ENCODE results near the gene PCYOX1L. TPM values are rescaled to one million over a fixed set of nuclear protein-coding genes. Genes with fewer than 3 reads are reported as not detected.

Gene PCYOX1L
- polyA plus RNA-seq, 2 donors, result 2.7 to 5.7 TPM

DNA sequence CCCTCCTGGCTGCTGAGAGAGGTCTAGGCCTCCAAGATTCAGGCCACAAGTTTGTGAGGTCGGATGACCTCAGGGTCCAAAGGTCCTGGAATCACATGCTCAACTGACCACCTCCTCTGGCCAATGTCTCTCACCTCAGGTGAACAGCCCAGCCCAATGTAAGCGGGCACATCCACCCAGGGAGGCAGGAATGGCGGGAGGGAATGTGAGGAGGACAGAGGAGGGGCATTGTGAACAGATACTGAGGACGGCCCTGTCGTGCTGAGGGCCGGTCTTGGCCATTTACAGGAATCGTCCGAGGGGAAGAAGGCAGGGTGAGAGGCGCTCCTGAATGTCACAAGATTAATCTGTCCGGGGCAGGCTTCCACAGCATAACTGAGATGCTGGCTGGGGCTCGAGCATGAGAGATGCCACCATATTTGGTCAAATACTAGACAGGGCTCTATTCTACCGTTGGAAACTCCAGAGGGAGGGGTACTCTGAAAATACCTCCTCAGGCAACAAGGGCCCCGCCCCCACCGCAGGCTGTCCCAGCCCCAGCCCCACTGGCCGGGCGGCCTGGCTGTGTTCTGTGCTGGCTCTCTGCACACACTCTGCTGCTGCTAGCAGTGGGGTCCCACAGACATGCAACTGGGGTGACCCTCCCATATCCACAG, 22.7 kb downstream of the PCYOX1L start:
- no peaks in the 10 kb centered on the region for H3K9me3 ChIP-seq (ENCODE audit: control insufficient read depth in 2 of 2, insufficient read depth in 1 of 2, low read depth in 1 of 2, low read length in 1 of 2)
- H3K4me3 ChIP-seq (ENCODE audit: low read depth in 1 of 2, low read length in 2 of 2), result no peak overlapping the region
- no peaks in the 10 kb centered on the region for H3K36me3 ChIP-seq (ENCODE audit: control insufficient read depth in 2 of 2, insufficient read depth in 2 of 2, low read length in 1 of 2)
- H3K4me1 ChIP-seq (ENCODE audit: control insufficient read depth in 2 of 2, insufficient read depth in 2 of 2, low read length in 1 of 2), result peaks cover 0 to 3% of the 10 kb centered on the region in 2 donors
- 65 to 67% methylated on average over 16 of the region's 16 CpGs for WGBS, 2 donors
- peak overlapping the region; percentile 69 to 89 for H3K27ac ChIP-seq (ENCODE audit: low read depth in 2 of 2, low read length in 1 of 2)
- H3K27me3 ChIP-seq (ENCODE audit: control insufficient read depth in 1 of 2, insufficient read depth in 2 of 2, low read length in 2 of 2), result no peaks in the 10 kb centered on the region

- no peak overlapping the region for H3K4me3 ChIP-seq (ENCODE audit: low read depth in 1 of 2, low read length in 2 of 2)
- no peaks in the 10 kb centered on the region for H3K36me3 ChIP-seq (ENCODE audit: control insufficient read depth in 2 of 2, insufficient read depth in 2 of 2, low read length in 1 of 2)
- no peaks in the 10 kb centered on the region for H3K9me3 ChIP-seq (ENCODE audit: control insufficient read depth in 2 of 2, insufficient read depth in 1 of 2, low read depth in 1 of 2, low read length in 1 of 2)
- H3K27ac ChIP-seq (ENCODE audit: low read depth in 2 of 2, low read length in 1 of 2), result peak overlapping the region; percentile 54 to 87
- no peaks in the 10 kb centered on the region for H3K27me3 ChIP-seq (ENCODE audit: control insufficient read depth in 1 of 2, insufficient read depth in 2 of 2, low read length in 2 of 2)
- WGBS, 2 donors, result 47 to 56% methylated on average over 8 of the region's 8 CpGs
- peaks cover 0 to 3% of the 10 kb centered on the region in 2 donors for H3K4me1 ChIP-seq (ENCODE audit: control insufficient read depth in 2 of 2, insufficient read depth in 2 of 2, low read length in 1 of 2)
Measured at GRCh38 chr5:149381261-149381985, 23.6 kb downstream of the PCYOX1L start.

DNA sequence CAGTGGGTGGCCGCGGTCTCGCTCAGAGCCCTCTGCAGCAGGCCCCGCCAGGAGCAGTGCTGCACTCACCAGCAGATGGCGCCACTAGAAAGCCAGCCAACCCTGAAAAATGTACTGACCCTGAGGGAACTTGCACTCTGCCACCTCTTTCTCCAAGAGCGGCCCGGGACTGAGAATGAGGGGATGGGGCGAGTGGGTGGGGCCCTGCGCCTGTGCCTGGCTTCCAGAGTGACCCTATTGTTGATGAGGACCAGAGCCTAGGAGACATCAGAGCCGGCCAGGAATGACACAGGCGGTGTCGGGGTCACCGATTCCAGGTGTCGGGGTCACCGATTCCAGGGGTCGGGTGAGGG, 24.1 kb downstream of the PCYOX1L start:
- WGBS, 2 donors, result 31 to 33% methylated on average over 16 of the region's 16 CpGs
- H3K27ac ChIP-seq (ENCODE audit: low read depth in 2 of 2, low read length in 1 of 2), result peak overlapping the region; percentile 75 to 87
- no peaks in the 10 kb centered on the region for H3K36me3 ChIP-seq (ENCODE audit: control insufficient read depth in 2 of 2, insufficient read depth in 2 of 2, low read length in 1 of 2)
- H3K4me1 ChIP-seq (ENCODE audit: control insufficient read depth in 2 of 2, insufficient read depth in 2 of 2, low read length in 1 of 2), result peaks cover 0 to 3% of the 10 kb centered on the region in 2 donors
- H3K9me3 ChIP-seq (ENCODE audit: control insufficient read depth in 2 of 2, insufficient read depth in 1 of 2, low read depth in 1 of 2, low read length in 1 of 2), result no peaks in the 10 kb centered on the region
- H3K27me3 ChIP-seq (ENCODE audit: control insufficient read depth in 1 of 2, insufficient read depth in 2 of 2, low read length in 2 of 2), result no peaks in the 10 kb centered on the region
- H3K4me3 ChIP-seq (ENCODE audit: low read depth in 1 of 2, low read length in 2 of 2), result no peak overlapping the region

DNA sequence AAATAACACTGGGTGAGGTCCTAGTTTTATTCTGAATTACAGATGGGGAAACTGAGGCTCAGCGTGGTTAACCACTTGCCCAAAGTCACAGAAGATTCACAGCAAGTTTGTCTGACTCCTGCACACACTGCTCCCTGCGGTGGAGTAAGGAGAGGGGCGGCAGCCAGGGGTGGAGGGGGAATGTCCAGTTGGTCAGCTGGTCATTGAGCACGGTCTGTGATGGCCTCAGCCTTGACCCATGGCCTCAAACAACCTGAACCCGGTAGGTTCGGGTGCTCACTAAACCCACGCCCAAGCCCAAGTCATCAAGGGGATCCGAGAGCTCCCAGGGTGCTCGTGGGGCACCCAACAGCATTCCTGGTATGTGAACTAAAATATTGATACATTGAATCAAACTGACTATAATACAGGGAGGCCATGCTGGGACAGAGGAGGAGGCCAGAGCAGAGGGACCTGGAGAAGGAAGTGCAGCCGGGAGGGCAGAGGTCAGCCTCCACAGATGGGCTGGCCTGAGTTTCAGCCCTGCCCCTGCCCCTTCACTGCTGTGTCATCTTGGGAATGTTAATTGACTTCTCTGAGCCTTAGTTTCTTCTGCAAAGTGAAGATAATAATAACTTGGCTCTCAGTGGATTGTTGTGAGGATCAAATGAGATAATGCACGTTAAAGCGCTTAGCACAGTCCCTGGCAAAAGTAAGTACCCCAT, 24.8 kb downstream of the PCYOX1L start:
- Histone ChIP-seq H3K4me1 (ENCODE audit: control insufficient read depth in 2 of 2, insufficient read depth in 2 of 2, low read length in 1 of 2) (peaks cover 0 to 3% of the 10 kb centered on the region in 2 donors), H3K9me3 (ENCODE audit: control insufficient read depth in 2 of 2, insufficient read depth in 1 of 2, low read depth in 1 of 2, low read length in 1 of 2) (no peaks in the 10 kb centered on the region), H3K27me3 (ENCODE audit: control insufficient read depth in 1 of 2, insufficient read depth in 2 of 2, low read length in 2 of 2) (no peaks in the 10 kb centered on the region), H3K36me3 (ENCODE audit: control insufficient read depth in 2 of 2, insufficient read depth in 2 of 2, low read length in 1 of 2) (no peaks in the 10 kb centered on the region), H3K27ac (ENCODE audit: low read depth in 2 of 2, low read length in 1 of 2) (peak overlapping the region; percentile 75 to 87), H3K4me3 (ENCODE audit: low read depth in 1 of 2, low read length in 2 of 2) (no peak overlapping the region)
- 68 to 74% methylated on average over 12 of the region's 12 CpGs for WGBS, 2 donors

DNA sequence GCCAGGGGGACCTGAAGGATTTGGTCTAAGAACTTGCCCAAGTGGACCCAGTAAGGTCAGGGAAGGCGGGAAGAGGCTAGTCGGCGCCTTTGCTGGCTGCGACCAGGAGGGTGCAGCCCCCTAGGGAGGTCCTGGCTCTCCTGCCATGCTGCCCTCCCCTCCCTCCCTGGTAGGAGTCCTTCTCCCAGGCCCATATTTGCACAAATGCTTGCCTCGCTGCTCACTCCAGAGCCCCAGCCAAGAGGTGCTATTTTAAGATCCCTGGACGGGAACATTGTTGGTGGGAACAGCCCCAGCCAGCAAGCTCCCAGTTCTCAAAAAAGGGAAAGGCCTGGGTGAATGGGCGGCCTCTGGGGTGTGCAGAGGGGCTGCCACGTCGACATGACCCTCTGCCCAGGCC, 25.6 kb downstream of the PCYOX1L start:
- WGBS, 2 donors, result 67 to 69% methylated on average over 9 of the region's 9 CpGs
- peak overlapping the region; percentile 75 to 87 for H3K27ac ChIP-seq (ENCODE audit: low read depth in 2 of 2, low read length in 1 of 2)
- H3K9me3 ChIP-seq (ENCODE audit: control insufficient read depth in 2 of 2, insufficient read depth in 1 of 2, low read depth in 1 of 2, low read length in 1 of 2), result no peaks in the 10 kb centered on the region
- H3K4me1 ChIP-seq (ENCODE audit: control insufficient read depth in 2 of 2, insufficient read depth in 2 of 2, low read length in 1 of 2), result peaks cover 0 to under 1% of the 10 kb centered on the region in 2 donors
- no peaks in the 10 kb centered on the region for H3K36me3 ChIP-seq (ENCODE audit: control insufficient read depth in 2 of 2, insufficient read depth in 2 of 2, low read length in 1 of 2)
- no peak overlapping the region for H3K4me3 ChIP-seq (ENCODE audit: low read depth in 1 of 2, low read length in 2 of 2)
- H3K27me3 ChIP-seq (ENCODE audit: control insufficient read depth in 1 of 2, insufficient read depth in 2 of 2, low read length in 2 of 2), result no peaks in the 10 kb centered on the region

GRCh38 chr5:149386166-149386565, 28.3 kb downstream of the PCYOX1L start:
- Histone ChIP-seq H3K4me1 (ENCODE audit: control insufficient read depth in 2 of 2, insufficient read depth in 2 of 2, low read length in 1 of 2) (no peaks in the 10 kb centered on the region), H3K4me3 (ENCODE audit: low read depth in 1 of 2, low read length in 2 of 2) (no peak overlapping the region), H3K27me3 (ENCODE audit: control insufficient read depth in 1 of 2, insufficient read depth in 2 of 2, low read length in 2 of 2) (no peaks in the 10 kb centered on the region), H3K9me3 (ENCODE audit: control insufficient read depth in 2 of 2, insufficient read depth in 1 of 2, low read depth in 1 of 2, low read length in 1 of 2) (no peaks in the 10 kb centered on the region), H3K27ac (ENCODE audit: low read depth in 2 of 2, low read length in 1 of 2) (peak overlapping the region; percentile 66 to 84), H3K36me3 (ENCODE audit: control insufficient read depth in 2 of 2, insufficient read depth in 2 of 2, low read length in 1 of 2) (no peaks in the 10 kb centered on the region)
- WGBS, 2 donors, result 65 to 75% methylated on average over 5 of the region's 5 CpGs

DNA sequence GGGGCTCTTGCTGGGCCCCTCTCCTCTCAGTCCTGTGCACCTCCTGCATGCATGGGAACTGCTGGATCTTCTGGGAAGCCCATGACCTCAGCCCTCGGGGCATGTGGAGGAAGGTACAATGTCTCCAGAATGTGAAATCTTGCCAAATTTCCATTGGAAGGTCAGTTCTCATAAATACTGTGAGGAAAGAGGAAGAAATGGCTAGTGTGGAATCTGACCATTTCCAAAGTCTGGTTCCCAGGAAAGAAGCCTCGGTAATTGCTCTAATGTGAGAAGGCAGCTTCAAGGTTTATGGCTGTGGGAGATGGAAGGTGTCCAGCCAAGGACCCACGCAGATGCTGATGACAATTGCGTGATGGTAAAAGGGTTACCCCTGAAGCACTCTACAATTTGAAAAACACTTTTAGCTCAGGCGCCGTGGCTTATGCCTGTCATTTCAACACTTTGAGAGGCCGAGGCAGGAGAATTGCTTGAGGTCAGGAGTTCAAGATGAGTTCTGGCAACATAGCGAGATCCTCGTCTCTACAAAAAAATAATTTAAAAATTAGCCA, 29.3 kb downstream of the PCYOX1L start:
- no peaks in the 10 kb centered on the region for H3K9me3 ChIP-seq (ENCODE audit: control insufficient read depth in 2 of 2, insufficient read depth in 1 of 2, low read depth in 1 of 2, low read length in 1 of 2)
- H3K27ac ChIP-seq (ENCODE audit: low read depth in 2 of 2, low read length in 1 of 2), result peak overlapping the region; percentile 57 to 82
- WGBS, 2 donors, result 75% methylated on average over 9 of the region's 9 CpGs
- no peak overlapping the region for H3K4me3 ChIP-seq (ENCODE audit: low read depth in 1 of 2, low read length in 2 of 2)
- H3K27me3 ChIP-seq (ENCODE audit: control insufficient read depth in 1 of 2, insufficient read depth in 2 of 2, low read length in 2 of 2), result no peaks in the 10 kb centered on the region
- no peaks in the 10 kb centered on the region for H3K36me3 ChIP-seq (ENCODE audit: control insufficient read depth in 2 of 2, insufficient read depth in 2 of 2, low read length in 1 of 2)
- H3K4me1 ChIP-seq (ENCODE audit: control insufficient read depth in 2 of 2, insufficient read depth in 2 of 2, low read length in 1 of 2), result no peaks in the 10 kb centered on the region

DNA sequence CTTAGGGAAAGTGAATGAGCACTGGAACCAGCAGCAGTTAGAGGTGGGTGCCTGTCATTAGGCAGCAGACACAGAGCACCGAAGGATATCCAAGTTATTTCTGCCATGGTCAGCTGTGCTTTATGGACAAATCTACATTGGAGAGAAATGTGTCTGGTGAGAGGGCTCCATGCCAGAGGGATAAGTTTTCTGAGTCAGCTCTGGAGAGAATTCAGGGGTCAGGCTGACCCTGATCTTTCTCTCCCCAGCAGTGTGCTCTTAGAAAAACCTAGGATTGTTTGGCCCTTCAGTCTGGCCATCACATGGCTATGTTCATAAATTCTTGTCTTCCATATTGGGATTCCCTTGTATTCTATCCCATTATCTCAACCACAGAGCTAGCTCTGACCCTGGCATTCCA, 30.1 kb downstream of the PCYOX1L start:
- H3K9me3 ChIP-seq (ENCODE audit: control insufficient read depth in 2 of 2, insufficient read depth in 1 of 2, low read depth in 1 of 2, low read length in 1 of 2), result no peaks in the 10 kb centered on the region
- H3K27me3 ChIP-seq (ENCODE audit: control insufficient read depth in 1 of 2, insufficient read depth in 2 of 2, low read length in 2 of 2), result no peaks in the 10 kb centered on the region
- WGBS, 2 donors, result 75 to 80% methylated on average over 1 of the region's 1 CpG
- no peaks in the 10 kb centered on the region for H3K36me3 ChIP-seq (ENCODE audit: control insufficient read depth in 2 of 2, insufficient read depth in 2 of 2, low read length in 1 of 2)
- peaks cover 0 to 2% of the 10 kb centered on the region in 2 donors for H3K4me1 ChIP-seq (ENCODE audit: control insufficient read depth in 2 of 2, insufficient read depth in 2 of 2, low read length in 1 of 2)
- peak overlapping the region; percentile 70 to 78 for H3K27ac ChIP-seq (ENCODE audit: low read depth in 2 of 2, low read length in 1 of 2)
- no peak overlapping the region for H3K4me3 ChIP-seq (ENCODE audit: low read depth in 1 of 2, low read length in 2 of 2)

DNA sequence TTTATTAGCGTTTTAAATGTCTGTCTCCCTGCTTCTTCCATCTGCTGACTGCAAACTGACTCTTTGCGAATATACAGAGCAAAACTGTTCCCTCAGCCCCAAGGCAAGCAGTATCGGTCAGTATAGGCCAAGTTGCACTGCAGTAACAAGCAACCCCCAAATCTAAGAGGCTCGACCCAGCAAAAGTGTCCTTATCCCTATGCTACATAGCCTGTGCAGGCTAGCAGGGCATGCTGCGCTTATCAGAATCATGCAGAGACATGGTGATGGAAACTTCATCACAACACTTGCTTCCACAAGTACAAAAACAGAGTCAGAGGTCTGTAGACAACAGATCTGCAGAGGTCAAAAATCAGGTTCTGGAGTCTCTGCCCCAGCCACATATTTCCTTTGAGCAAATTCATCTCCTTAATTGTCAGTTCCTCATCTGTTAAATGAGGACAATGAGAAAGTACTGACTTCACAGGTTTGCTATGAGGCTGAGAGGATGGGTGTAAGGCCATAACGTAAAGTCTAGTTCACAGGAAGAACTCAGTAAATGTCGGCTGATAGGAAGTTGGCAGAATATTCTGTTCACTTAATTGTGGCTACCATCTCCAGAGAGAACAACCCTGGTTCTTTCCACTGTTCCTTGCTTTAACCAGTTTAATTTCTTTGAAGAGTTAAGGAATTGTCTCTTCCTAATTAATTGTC, 30.8 kb downstream of the PCYOX1L start:
- Histone ChIP-seq H3K36me3 (ENCODE audit: control insufficient read depth in 2 of 2, insufficient read depth in 2 of 2, low read length in 1 of 2) (no peaks in the 10 kb centered on the region), H3K27ac (ENCODE audit: low read depth in 2 of 2, low read length in 1 of 2) (peak overlapping the region; percentile 36 to 77), H3K9me3 (ENCODE audit: control insufficient read depth in 2 of 2, insufficient read depth in 1 of 2, low read depth in 1 of 2, low read length in 1 of 2) (no peaks in the 10 kb centered on the region), H3K4me1 (ENCODE audit: control insufficient read depth in 2 of 2, insufficient read depth in 2 of 2, low read length in 1 of 2) (peaks cover 0 to 2% of the 10 kb centered on the region in 2 donors), H3K27me3 (ENCODE audit: control insufficient read depth in 1 of 2, insufficient read depth in 2 of 2, low read length in 2 of 2) (no peaks in the 10 kb centered on the region), H3K4me3 (ENCODE audit: low read depth in 1 of 2, low read length in 2 of 2) (no peak overlapping the region)
- WGBS, 2 donors, result 77 to 85% methylated on average over 7 of the region's 7 CpGs
